Psoas muscle (tissue), 8 donors: ENCODE measurements around the gene EFS. TPM values are rescaled to one million over a fixed set of nuclear protein-coding genes. Genes with fewer than 3 reads are reported as not detected.

Source experiments
- ATAC-seq, 4 donors: fragments of 200-7000 bp; cut with Tn5 transposase; one replicate each; pipeline ENCODE4 v1.9.1; 2020; ENCODE audit warnings: moderate library complexity in 3 of 4, mild to moderate bottlenecking in 2 of 4
- DNase-seq, 2 donors: peaks; one replicate each; pipeline ENCODE4 v3.0.0-alpha.2; 2020
- H3K27ac ChIP-seq: fragments of 200-600 bp; one replicate; pipeline ENCODE4 v1.8.0; 2022
- H3K27me3 ChIP-seq, 3 donors: fragments of 200-600 bp in 1 of 3; one replicate each; pipeline versions ENCODE4 v1.6.1 to v1.8.0; 2013 to 2022; ENCODE audit warnings: low read length in 2 of 3, mild to moderate bottlenecking in 2 of 3, moderate library complexity in 1 of 3; ENCODE audit not compliant: insufficient read depth in 3 of 3
- H3K36me3 ChIP-seq, 2 donors: fragments of 200-600 bp in 1 of 2; one replicate each; pipeline versions ENCODE4 v1.6.1 to v1.8.0; 2013 to 2022; ENCODE audit warnings: low read depth in 1 of 2, mild to moderate bottlenecking in 1 of 2, moderate library complexity in 1 of 2; ENCODE audit not compliant: insufficient read depth in 1 of 2
- H3K4me1 ChIP-seq: fragments of 200-600 bp; one replicate; pipeline ENCODE4 v1.8.0; 2022
- H3K4me3 ChIP-seq: fragments of 200-600 bp; one replicate; pipeline ENCODE4 v1.8.0; 2022; ENCODE audit warnings: mild to moderate bottlenecking
- H3K9me3 ChIP-seq: fragments of 200-600 bp; one replicate; pipeline ENCODE4 v1.8.0; 2022
- CTCF ChIP-seq: fragments of 200-600 bp; IDR thresholded peaks from one replicate; pipeline ENCODE4 v1.8.0; 2022; ENCODE audit warnings: antibody characterized with exemption
- WGBS, 3 donors: extraction: QIAGEN DNeasy Blood & Tissue Kit; methylation state at CpG; one replicate each; pipeline versions ENCODE4 v1.1.6 to v1.1.7; 2013; 5-methylcytosine and 5-hydroxymethylcytosine counted together
- intact Hi-C, 2 donors: fragments of 100-400 bp; cut with DNase I; formaldehyde crosslinking; loops; one replicate each; pipeline versions ENCODE4 v1.11.0 to v1.14.2; 2022
- polyA plus RNA-seq, 3 donors: library from polyadenylated mRNA; stranded (reverse); fragments of 200-250 nt; gene quantifications; one replicate each; pipeline ENCODE4 v1.2.3, GENCODE V29; 2013
- total RNA-seq, 4 donors: library from RNA; stranded (reverse); fragmentation: NEBNext Ultra II Directional in 2 of 4; extraction: Animal tissue kit (Norgen Biotek cat#: 25700) in 2 of 4; gene quantifications; one replicate each; pipeline versions ENCODE4 v1.2.1 to v1.2.4, GENCODE V29; 2021 to 2023
- donor health status: healthy with polysubstance abuse.
- donor health status: DM: no; HTN: no; CAD: no; lungs with moderate emphysema.
- donor health status: Bipolar disorder and iron deficiency.
- donor health status: healthy.
- donor health status: DM: yes; HTN: yes; CAD: no.
- donor health status: DM: no; HTN: no; CAD: no.
- donor health status: DM: no; HTN: no; CAD: no.
- donor health status: DM: yes; HTN: yes; CAD: no.

EFS gene
- total and polyA plus RNA-seq, 7 donors, result 0.93 to 2.5 (median 1.1) TPM

GRCh38 chr14:23406725-23407355 lies 41.9 kb upstream of the EFS start:
- Histone ChIP-seq H3K36me3 (peaks cover 0 to 23% of the 10 kb centered on the region in 2 donors), H3K27ac (no peak overlapping the region), H3K4me3 (no peak overlapping the region), H3K4me1 (no peaks in the 10 kb centered on the region), H3K27me3 (no peaks in the 10 kb centered on the region), H3K9me3 (no peaks in the 10 kb centered on the region)
- intact Hi-C loops, result loop anchor here in 1 of 2 donors (5.0 kb wide), 1 partner anchor 35 kb away; no protein-coding TSS in a partner anchor
- DNase-seq (peak in 1 of 2 donors; percentile 63), ATAC-seq (peak in 1 of 4 donors; percentile 0)
- TF ChIP-seq CTCF, result no peak
- WGBS, 3 donors, result 56 to 76% (median 63%) methylated on average over 15 of the region's 15 CpGs

- no peak overlapping the region for H3K4me3 ChIP-seq
- no peak for TF ChIP-seq CTCF
- 13 to 28% (median 25%) methylated on average over 4 of the region's 4 CpGs for WGBS, 3 donors
- H3K9me3 ChIP-seq, result no peaks in the 10 kb centered on the region
- no peaks in the 10 kb centered on the region for H3K27me3 ChIP-seq
- H3K27ac ChIP-seq, result no peak overlapping the region
- intact Hi-C loops, result loop anchor here in 1 of 2 donors (5.0 kb wide), 1 partner anchor 36 kb away; no protein-coding TSS in a partner anchor
- H3K4me1 ChIP-seq, result no peaks in the 10 kb centered on the region
- H3K36me3 ChIP-seq, result peaks cover 0 to 26% of the 10 kb centered on the region in 2 donors
- ATAC-seq (peak in 1 of 4 donors; percentile 49), DNase-seq (no peak)
Observed at GRCh38 chr14:23406244-23406643, 41.3 kb upstream of the EFS start.

GRCh38 chr14:23405516-23406025 lies 40.6 kb upstream of the EFS start:
- Histone ChIP-seq H3K27ac (no peak overlapping the region), H3K9me3 (no peaks in the 10 kb centered on the region), H3K4me1 (no peaks in the 10 kb centered on the region), H3K36me3 (peaks cover 0 to 26% of the 10 kb centered on the region in 2 donors), H3K27me3 (no peaks in the 10 kb centered on the region), H3K4me3 (no peak overlapping the region)
- no peak for ATAC-seq
- peak in 1 of 2 donors; percentile 49 for DNase-seq
- 66 to 75% (median 71%) methylated on average over 13 of the region's 13 CpGs for WGBS, 3 donors
- TF ChIP-seq CTCF, result no peak
- intact Hi-C loops, result loop anchor here in 1 of 2 donors (5.0 kb wide), 1 partner anchor 37 kb away; no protein-coding TSS in a partner anchor

- Histone ChIP-seq H3K27me3 (no peaks in the 10 kb centered on the region), H3K9me3 (no peaks in the 10 kb centered on the region), H3K27ac (no peak overlapping the region), H3K4me3 (no peak overlapping the region), H3K4me1 (no peaks in the 10 kb centered on the region), H3K36me3 (peaks cover 0 to 26% of the 10 kb centered on the region in 2 donors)
- no peak for ATAC-seq
- intact Hi-C loops, result loop anchor here in 1 of 2 donors (5.0 kb wide), 1 partner anchor 37 kb away; no protein-coding TSS in a partner anchor
- no peak for TF ChIP-seq CTCF
- DNase-seq, result peak in 1 of 2 donors; percentile 51
- 70 to 77% (median 73%) methylated on average over 9 to 10 of the region's 10 CpGs for WGBS, 3 donors
Observed at GRCh38 chr14:23405096-23405495, 40.1 kb upstream of the EFS start.
